Upper lobe of left lung (tissue), 4 donors: ENCODE measurements around the gene VGLL1.

ENCODE experiments used
- EP300 ChIP-seq, 4 donors: sonication (generic); formaldehyde crosslinking; IDR thresholded peaks; one replicate each; pipeline ENCODE4 v1.5.1; 2017; ENCODE audit warnings: antibody characterized with exemption in 4 of 4, control low read depth in 2 of 4
- TF ChIP-seq, protein P1 (sequence below), 6 experiments: fragments of 450-650 bp in 4 of 6; fragments of 200-600 bp in 2 of 6; sonication (generic) in 2 of 6; IDR thresholded peaks; one replicate each; pipeline ENCODE4 v1.5.1; 2016 to 2019; ENCODE audit warnings: antibody characterized with exemption in 6 of 6

GRCh38 chrX:136528645-136529315 is 3.2 kb upstream of the VGLL1 start:
- TF ChIP-seq, protein P1, sequence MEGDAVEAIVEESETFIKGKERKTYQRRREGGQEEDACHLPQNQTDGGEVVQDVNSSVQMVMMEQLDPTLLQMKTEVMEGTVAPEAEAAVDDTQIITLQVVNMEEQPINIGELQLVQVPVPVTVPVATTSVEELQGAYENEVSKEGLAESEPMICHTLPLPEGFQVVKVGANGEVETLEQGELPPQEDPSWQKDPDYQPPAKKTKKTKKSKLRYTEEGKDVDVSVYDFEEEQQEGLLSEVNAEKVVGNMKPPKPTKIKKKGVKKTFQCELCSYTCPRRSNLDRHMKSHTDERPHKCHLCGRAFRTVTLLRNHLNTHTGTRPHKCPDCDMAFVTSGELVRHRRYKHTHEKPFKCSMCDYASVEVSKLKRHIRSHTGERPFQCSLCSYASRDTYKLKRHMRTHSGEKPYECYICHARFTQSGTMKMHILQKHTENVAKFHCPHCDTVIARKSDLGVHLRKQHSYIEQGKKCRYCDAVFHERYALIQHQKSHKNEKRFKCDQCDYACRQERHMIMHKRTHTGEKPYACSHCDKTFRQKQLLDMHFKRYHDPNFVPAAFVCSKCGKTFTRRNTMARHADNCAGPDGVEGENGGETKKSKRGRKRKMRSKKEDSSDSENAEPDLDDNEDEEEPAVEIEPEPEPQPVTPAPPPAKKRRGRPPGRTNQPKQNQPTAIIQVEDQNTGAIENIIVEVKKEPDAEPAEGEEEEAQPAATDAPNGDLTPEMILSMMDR (IDR thresholded peaks at IDR 0.05): no peak
- TF ChIP-seq EP300 (IDR thresholded peaks at IDR 0.05): no peak
